DOHH2 (cell line): Measurements from ENCODE around the gene UBQLN4.

Experiments used
- CTCF ChIP-seq: fragments of 200-600 bp; sonication (generic); IDR thresholded peaks from one replicate; pipeline ENCODE4 v1.5.1; 2014; ENCODE audit warnings: antibody characterized with exemption, mild to moderate bottlenecking, low read depth, low read length; ENCODE audit not compliant: poor library complexity, severe bottlenecking
- EZH2phosphoT487 ChIP-seq: fragments of 200-600 bp; sonication (generic); IDR thresholded peaks from 2 replicates; pipeline ENCODE4 v1.6.1; 2017; ENCODE audit warnings: borderline replicate concordance, mild to moderate bottlenecking, antibody characterized with exemption, low read length, moderate library complexity, mixed read lengths

- TF ChIP-seq CTCF: peak; percentile 54
- TF ChIP-seq EZH2phosphoT487: no peak
These were observed 483 bp downstream of the UBQLN4 start for GRCh38 chr1:156052862-156053767.
